Islet precursor cell (in vitro differentiated cells): ENCODE results near the gene ZDHHC20.
"Not testable (repeated sequence)": the region's sequence is repeated elsewhere in the genome, so short reads cannot be mapped to it uniquely, and the experiment has no call there.

Source experiments
- DNase-seq: peaks from one replicate; pipeline ENCODE4 v3.0.0-alpha.2; 2018

Gene ZDHHC20

DNA sequence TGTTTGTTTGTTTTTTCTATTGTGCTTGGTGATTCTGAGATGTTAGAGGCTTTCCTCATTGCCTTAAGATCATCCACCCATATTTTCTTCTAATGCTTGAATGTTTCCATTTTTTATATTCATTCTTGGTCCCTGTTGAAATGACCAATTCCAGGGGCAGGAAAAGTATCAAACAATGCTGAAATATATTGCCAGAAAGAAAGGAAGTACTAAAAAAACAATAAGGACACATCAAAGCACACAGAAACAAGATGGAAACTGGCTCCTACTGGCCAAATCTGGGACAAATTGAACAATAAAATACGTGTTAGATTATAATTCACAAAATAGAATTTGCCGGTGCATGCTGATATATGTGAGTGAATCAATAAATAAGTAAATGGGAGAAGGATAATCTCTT, 23.9 kb downstream of the ZDHHC20 start:
- no peak for DNase-seq

DNA sequence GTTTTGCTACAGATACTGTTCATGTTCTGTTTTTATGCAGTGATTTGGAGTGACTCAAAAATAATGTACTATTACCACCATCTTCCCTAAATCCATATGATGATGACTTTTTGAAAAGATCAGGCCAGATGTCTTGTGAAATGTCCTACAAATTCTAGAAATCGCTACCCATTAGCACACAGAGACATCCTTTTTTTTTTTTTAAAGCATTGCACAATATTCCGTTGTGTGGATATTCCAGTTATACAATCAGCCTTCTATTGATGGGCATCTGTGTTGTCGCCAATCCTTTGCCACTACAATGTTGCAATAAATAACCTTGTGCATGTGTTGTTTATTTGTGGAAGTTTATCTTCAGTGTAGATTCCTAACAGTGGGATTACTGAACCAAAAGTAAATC, 24.5 kb downstream of the ZDHHC20 start:
- DNase-seq = no peak

DNA sequence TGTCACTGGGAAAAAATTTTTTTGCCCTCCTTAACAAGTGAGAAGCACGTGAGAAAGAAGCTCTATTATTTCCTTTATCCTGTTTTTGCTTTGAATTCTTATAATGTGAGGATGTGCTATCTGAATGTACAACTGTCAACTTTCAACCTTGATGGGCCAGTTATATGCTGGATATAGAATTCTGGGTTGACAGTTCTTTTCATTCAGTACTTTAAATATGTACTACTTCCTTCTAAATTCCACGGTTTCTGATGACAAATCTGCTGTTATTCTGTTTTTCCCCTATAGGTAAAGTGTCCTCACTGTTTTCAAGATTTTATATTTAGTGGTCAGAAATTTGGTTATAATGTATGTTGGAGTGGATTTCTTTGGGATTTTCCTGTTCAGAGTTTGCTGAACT, 29.9 kb downstream of the ZDHHC20 start:
- no peak for DNase-seq

DNA sequence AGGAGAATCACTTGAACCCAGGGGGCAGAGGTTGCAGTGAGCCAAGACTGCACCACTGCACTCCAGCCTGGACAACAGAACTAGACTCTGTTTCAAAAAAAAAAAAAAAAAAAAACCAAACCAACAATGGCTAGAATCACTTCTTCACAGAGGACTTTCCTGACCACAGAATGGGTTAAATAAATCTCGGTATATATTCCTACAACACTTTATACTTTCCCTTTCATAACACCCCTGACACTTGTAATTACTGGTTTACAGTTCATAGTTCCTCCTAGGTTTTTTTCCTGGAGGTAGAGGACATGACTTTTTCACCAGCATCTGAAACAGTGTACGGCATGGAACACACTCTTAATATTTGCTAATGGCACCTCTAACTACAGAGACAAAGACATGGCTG, 31.4 kb downstream of the ZDHHC20 start:
- no peak for DNase-seq

DNA sequence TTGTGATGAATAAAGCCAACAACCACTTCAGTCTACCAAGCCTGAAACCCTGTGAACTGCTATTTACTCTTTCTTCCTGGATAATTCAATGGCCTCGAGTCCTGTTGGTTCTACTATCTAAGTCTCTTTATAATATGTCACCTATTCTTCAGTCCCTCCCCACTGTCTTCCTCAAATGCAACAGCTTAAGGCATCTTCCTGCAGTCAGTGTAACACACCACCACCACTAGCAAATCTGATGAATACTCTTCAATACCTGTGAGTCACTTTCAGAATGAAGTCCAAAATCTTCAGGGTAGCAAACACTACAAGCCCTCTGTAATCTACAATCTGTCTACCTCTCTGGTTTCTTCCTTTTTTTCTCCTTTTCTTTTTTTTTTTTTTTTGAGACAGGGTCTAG, 32.9 kb downstream of the ZDHHC20 start:
- no peak for DNase-seq

DNA sequence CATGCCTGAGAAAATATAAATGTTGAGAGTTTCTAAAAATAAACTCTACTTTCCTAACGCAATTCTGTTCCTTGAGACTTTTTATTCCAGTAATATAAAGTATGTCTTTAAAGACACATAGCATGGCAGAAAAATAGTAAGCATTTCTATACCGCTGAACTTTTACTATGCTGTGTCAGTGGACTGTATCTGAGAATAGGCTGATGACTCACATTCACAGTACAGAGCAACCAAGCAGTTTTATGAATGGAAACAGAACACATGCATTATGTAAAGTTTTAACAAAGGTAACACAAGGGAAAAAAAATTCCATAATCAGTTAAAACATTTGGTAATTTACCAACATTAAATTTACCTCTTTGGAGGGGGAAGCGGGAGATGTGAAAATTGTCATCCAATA, 38.4 kb downstream of the ZDHHC20 start:
- DNase-seq = no peak

DNA sequence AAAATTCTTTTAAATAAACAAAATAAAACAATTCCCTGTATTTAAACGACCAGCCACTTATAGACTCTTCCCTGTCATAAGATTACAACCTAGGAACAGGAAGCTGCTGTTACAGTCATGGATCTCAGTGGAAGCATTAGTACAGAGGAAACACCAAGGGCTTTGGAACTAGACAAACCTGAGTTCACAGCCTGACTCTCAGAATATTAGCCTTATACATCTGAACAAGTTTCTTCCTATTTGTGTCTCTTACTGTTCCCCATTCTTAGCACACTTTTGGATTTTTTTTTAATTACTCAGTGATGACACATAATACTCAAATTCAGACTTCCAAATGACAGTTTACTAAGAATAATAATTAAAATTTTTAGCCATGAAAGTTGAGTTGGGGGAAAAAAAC, 46.1 kb downstream of the ZDHHC20 start:
- DNase-seq = no peak

DNA sequence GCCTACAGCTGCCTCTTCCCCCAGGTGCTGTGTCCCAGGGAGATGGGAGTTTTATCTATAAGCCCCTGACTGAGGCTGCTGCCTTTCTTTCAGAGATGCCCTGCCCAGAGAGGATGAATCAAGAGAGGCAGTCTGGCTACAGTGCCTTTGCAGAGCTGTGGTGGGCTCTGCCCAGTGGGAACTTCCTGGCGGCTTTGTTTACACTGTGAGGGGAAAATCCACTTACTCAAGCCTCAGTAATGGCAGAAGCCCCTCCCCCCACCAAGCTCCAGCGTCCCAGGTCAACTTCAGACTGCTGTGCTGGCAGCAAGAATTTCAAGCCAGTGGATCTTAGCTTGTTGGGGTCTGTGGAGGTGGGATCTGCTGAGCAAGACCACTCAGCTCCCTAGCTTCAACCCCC, 48.6 kb downstream of the ZDHHC20 start:
- DNase-seq = peak; percentile 58

DNA sequence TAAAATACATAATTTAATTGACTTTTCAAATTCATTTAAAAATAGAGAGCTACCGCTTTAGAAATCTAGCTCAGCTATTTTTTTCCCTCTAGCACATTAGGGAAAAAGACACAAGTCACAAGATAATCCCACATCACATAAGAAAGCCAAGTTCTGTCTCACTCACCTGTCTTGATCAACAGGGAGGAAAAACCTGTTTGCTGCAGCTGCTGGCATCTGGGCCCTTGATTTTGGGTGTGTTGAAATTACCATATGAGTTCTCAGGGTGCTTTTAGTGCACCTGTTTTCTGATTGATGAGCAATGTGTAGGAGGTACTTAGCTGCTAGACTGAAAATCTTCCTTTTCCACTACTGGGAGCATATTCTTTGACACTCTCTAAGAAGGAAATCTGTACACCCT, 53.8 kb downstream of the ZDHHC20 start:
- no peak for DNase-seq

DNA sequence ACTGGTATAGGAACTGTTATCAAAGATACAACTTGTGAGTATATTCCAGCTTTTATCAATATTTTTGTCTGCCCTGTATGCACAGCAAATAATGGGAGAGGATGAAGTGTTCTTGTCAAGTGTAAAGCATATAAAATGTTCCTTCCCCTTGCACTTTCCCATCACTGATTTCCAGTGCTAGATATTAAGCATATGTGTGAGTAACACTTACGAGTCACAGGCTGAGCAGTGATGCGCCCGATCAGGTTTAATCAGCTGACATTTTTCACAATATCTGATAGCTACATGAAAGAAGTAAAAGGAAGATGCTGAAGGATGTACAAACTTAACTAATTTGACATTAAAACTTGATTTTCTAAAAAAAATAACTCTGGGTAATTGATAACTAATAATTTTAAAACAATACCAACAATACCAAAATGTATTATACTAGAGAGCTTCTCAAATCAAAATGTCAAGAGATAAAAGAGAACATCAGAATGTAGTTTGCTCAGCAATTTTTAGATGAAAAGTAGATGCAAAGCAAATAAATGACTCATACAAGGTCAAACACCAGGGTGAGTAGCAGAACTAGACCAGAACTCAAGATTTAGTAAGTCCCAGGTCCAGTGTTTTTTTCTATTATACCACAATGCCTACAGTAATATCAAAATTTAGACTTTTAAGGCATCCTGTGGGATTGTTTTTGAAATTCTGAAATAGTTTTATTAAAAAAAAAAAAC, 56.4 kb downstream of the ZDHHC20 start:
- no peak for DNase-seq

DNA sequence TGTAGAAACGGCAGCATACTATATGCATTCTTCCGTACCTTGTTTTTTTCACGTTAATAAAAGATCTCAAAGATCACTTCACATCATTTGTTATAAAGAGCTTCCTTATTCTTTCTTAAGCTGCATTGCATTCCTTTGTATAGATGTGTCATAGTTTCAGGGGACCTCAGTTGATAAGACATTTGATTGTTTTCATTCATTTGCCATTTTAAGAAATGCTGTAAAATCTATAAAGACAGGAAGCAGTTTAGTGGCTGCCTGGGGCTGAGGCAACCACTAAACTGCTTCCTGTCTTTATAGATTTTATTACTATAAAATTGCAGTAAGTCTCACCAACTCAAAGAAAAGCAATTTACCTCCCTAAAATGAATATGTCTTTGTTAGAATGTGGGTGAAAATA, 59.4 kb downstream of the ZDHHC20 start:
- no peak for DNase-seq

DNA sequence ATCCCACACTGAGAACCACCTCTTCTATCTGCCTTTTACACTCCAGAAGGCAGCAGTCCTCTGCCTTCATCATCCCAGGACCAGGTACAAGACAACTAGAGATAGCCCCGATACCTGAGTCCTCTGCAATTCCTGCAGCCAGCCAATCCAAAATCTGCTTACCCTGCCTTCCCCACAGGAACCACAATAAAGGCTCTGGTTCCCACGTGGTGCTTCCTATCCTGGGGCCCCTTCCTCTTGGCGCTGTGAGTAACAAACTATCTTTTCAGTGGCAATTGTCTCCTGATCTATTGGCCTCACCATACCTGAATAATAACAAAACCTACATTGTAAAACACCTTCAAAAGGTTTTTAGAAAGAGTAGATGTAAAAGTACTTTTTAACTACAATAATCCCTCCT, 63.1 kb downstream of the ZDHHC20 start:
- no peak for DNase-seq

DNA sequence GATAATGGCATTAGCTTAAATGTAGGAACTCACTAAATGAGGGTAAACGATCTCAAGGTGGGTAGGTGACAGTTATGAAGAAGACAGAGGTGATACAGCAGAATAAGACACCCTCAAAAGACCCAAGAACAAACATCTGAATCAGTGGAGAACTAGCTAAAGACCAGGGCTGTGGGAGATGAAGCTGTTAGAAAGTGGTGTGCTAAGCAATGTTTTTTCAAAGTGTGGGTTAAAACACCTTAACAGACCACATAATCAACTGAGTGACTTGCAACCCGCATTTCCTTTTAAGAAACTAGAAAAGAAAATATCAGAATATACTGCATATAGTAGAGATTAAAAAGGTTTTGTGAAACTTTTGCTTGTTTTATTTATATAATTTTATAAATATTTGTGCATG, 70.0 kb downstream of the ZDHHC20 start:
- no peak for DNase-seq

DNA sequence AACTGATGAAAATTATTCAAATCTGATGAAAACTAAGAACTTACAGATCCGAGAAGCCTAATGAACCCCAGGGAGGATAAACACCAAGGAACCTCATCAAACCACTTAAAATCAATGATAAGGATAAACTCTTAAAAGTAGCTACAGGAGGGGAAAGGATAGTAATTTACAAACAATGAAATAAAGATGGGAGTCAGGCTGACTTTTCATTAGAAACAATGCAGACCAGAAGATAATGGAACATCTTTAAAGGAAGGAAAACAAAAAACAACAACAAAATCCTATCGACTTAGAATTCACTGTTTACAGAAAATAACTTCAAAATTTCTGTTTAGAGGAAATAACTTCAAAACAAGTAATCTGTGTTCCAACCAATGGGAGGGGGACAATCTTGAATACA, 73.4 kb downstream of the ZDHHC20 start:
- no peak for DNase-seq

DNA sequence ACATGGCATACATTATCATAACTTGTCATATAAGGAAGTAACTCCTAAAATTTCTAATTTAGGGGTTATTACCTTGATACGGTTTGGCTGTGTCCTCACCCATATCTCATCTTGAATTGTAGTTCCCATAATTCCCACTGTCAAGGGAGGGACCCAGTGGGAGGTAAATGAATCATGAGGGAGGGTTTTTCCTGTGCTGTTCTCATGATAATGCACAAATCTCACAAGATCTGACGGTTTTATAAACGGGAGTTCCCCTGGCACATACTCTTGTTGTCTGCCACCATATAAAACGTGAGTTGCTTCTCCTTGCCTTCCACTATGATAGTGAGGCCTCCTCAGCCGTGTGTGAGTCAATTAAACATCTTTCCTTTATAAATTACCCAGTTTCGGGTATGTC, 76.0 kb downstream of the ZDHHC20 start:
- DNase-seq = no peak

DNA sequence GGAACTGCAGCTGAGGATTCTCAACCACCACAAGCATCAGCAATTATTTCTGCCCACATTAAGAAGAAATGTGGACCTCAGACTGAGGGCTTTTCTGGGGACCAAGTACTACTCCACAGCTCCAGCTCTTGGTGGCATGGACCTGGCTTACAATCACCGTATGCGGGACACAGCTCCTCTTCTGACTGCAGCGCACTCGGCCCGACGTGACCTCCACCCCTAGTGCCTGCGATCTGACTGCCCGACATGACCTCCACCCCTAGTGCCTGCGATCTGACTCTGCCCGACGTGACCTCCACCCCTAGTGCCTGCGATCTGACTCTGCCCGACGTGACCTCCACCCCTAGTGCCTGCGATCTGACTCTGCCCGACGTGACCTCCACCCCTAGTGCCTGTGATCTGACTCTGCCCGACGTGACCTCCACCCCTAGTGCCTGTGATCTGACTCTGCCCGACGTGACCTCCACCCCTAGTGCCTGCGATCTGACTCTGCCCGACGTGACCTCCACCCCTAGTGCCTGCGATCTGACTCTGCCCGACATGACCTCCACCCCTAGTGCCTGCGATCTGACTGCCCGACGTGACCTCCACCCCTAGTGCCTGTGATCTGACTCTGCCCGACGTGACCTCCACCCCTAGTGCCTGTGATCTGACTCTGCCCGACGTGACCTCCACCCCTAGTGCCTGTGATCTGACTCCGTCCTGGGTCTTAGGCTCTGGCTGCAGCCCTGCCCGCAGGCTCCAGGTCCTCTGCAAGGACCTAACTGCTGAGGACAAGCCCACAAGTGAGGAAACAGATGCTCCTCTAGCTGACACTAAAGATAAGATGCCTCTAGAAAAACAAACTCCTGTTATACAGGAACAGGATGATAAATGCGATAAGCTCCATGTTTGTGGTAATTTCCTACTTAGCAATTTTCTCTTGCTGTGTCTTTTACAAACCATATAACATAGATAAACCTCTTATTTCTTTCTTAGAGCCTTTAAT, 81.8 kb downstream of the ZDHHC20 start:
- not testable (repeated sequence) for DNase-seq

DNA sequence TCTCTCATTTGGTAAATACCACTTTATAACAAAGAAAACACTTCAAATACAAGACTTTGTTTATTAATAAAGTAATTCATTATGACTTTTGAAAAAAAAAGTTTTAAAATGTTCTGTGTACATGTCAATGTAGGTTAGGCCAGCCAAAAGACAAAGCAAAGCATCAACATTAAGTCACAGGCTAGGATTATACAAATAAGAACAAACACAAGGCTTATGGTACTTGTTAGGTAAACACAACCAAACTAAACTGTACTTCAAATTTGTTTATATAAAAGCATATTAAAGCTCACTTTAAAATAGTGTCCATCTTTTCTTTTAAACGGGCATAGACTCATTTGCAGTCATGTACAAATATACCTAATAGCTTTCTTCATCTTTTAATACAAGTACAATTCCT, 86.6 kb downstream of the ZDHHC20 start:
- no peak for DNase-seq

DNA sequence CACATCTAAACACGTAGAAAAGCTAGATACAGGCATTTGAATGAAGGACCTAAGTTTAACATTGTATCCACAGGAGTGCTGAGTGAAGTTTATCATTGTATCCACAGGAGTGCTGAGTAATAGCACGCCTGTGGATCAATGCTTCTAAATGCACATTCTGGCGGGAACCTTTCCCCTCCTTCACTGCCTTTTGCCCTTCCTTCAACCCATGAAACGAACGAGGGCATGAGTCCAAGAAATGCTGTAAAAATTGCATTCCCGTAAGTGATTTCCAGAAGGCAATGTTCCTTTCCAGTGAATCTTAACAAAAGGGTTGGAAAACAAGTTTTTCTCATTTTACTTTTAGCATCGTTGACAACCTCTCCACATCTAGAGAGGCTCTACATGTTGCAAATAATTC, 88.1 kb downstream of the ZDHHC20 start:
- no peak for DNase-seq

DNA sequence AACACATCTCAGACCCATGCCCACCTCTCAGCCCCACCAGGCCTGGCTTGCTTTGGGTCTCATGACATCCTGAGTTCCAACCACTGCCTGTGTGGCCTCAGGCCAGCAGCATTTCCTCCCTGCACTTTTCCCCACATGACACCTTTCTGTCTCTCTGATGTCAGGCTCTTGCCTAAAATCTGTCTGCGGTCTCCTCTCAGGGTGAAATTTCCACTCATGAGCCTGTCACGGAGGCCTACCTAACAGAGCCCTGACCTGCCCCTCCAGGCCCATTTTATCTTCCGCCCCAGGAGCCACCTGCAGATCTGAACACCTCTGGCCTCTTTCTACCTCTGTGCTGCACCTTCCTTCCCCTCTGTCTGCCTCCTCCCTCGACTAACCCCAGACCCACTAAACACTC, 93.5 kb downstream of the ZDHHC20 start:
- no peak for DNase-seq

DNA sequence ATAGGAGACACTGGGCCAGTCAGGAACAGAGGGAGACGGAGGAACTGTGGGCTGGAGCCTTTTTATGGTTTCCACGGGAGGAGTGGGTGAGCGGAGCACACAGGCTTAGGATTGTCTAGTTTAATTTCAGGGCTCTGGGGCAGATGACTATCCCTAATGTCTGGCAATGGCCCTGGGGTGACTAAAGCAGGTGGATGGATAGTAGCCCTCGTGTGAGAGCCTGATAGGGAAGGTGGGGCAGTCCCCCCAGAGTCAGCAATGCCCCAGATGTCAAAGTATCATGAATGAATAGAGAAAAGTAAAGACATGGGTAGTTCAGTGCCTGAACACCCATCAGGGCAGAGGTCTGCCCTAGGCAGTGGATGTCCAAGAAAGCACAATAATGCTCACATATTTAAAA, 94.2 kb downstream of the ZDHHC20 start:
- no peak for DNase-seq

DNA sequence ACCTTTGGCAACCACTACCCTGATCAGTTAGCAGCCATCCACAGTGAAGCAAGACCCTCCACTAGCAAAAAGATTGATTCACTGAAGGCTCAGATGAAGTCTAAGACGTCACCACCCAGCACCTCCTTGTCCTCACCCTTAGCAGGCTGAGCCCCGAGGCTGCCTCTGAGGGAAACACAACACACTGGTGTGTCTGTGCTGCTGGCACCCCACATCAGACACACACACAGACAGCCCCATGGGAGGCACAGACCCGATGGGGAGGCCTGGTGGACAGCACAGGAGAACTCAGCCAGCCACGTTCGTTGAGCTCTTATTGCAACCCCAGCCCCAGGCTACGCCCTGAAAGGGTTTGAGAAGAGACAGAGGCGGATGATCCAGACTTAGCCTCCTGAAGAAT, 94.7 kb downstream of the ZDHHC20 start:
- no peak for DNase-seq

DNA sequence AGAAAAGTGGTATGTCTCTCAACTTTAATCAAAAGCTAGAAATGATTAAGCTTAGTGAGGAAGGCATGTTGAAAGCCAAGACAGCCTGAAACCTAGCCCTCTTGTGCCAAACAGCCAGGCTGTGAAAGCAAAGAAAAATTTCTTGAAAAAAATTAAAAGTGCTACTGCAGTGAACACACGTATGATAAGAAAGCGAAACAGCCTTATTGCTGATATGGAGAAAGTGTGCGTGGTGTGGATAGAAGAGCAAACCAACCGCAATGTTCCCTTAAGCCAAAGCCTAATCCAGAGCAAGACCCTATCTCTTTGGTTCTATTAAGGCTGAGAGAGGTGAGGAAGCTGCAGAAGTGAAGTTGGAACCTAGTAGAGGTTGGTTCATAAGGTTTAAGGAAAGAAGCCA, 96.4 kb downstream of the ZDHHC20 start:
- no peak for DNase-seq

DNA sequence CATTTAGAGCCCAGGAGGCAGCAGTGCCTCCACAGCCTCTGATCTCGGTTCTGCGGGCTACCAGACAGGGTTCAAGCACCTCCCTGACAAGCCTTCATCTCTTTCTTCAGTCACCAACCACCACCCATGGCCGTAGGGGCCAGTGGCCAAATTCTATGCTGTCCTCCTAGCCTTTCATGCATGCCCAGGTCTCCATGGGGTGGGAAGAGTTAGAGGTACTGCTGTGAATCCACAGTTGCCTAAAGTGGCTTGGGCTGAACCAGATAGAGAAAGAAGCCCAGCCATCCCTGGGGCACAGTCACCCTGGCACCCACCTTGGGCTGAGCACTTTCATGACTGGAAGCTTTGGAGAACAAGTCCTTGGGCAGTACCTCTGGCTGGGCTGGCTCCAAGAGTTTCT, 97.4 kb downstream of the ZDHHC20 start:
- DNase-seq = no peak

DNA sequence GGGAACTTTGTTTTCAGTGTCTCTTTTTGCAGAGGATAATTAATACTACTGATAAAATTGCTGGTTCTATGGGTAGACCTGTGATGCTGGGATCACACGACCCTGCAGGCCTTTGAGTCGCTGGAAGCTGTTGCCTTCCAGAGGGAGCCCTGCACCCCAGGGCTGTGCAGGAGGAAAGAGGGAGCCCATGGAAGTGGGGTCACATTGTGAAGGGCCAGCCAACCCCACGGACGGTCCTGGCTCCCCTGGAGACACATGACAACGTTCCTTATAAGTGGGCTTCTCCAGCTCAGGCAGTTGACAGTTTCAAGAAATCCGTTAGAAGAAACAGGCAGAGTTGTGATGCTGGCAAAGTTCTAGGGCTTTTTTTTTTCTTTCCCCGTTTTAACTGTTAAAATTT, 98.0 kb downstream of the ZDHHC20 start:
- no peak for DNase-seq
